LoVo (cell line): ENCODE results near the gene SH3D21.
A peak's percentile ranks its signal among the peaks of the same experiment; 100 is the strongest.

Experiments used
- DNase-seq: peaks from one replicate; pipeline ENCODE4 v3.0.0-alpha.2; 2016; ENCODE audit warnings: low spot score

Gene SH3D21

GRCh38 chr1:36303650-36304360 is 2.4 kb upstream of the SH3D21 start:
- DNase-seq: no peak

DNA sequence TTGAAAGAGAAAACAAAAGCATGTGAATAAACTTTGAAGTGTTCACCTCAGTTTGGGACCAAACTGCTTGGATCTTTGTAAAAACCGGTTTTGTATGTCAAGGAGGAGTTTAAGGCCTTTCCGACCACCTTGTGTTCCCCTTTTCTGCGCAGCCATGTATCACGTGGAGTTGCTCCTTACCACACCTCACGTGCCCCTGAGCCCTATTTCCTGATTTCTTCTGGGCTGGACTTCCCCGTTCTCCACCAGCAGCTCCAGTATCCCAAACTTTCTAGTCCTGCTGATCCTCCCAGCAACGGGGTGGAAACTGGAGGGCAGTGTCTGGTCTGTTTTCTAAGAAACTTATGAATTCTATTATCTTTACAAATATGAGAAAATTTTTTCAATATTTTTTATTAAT is 1.6 kb upstream of the SH3D21 start:
- DNase-seq: no peak

- DNase-seq: peak; percentile 10
These were observed 926 bp upstream of the SH3D21 start for GRCh38 chr1:36304970-36305914.

GRCh38 chr1:36305915-36306209 is 306 bp upstream of the SH3D21 start:
- peak; percentile 11 for DNase-seq

DNA sequence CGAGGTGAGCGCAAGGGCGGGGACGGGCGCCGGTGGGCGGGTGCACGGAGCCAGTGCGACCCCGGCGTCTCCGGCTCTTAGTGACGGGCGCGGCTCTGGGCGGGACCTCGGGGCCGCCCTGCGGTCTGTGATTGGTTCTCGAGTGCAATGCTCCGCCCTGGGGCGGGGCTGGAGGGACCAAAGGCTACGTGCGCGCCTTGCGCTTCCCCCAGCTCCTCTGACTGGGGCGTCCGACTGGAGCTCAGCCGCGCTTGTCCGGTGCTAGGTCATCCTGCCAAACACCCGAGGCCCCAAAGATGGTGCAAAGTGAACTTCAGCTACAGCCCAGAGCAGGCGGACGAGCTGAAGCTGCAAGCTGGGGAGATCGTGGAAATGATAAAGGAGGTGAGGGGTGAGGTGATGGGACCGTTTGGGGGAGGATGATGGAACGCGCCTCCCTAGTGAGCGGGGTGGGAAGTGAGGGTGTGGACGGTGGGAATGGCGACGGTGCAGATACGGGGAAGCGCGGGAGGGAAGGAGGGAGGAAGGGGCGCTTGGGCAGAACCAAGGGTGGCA is 811 bp downstream of the SH3D21 start:
- peak; percentile 96 for DNase-seq

- DNase-seq: no peak
These were observed 1.6 kb downstream of the SH3D21 start for GRCh38 chr1:36307601-36308330.

DNA sequence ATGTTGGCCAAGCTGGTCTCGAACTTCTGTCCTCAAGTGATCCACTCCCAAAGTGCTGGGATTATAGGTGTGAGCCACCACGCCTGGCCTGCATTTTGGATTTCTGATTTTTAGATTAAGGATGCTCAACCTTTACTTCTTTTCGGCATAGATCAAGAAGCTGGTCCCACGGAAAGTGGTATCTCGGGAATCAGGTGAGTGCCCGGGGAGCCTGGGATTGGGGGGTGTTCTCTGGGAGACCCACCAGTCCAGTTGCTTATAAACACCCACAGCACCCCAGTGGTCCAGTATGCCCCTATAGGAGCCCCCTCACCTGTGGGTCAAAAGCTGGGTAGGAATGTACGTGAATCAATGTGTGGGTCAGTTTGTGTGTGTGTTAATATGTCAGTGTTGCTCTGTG is 3.2 kb downstream of the SH3D21 start:
- no peak for DNase-seq

DNA sequence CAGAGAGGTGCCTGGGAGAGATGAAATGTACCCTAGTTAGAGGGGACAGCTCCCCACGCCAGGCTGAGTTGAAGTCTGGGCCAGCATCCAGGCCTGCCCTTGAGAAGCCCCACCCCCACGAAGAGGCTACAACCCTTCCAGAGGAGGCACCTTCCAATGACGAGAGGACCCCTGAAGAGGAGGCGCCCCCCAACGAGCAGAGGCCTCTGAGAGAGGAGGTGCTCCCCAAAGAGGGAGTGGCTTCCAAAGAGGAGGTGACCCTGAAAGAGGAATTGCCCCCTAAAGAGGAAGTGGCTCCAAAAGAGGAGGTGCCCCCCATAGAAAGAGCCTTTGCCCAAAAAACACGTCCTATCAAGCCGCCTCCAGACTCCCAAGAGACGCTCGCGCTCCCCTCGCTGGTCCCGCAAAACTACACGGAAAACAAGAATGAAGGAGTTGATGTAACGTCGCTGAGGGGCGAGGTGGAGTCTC is 14.2 kb downstream of the SH3D21 start:
- no peak for DNase-seq

DNA sequence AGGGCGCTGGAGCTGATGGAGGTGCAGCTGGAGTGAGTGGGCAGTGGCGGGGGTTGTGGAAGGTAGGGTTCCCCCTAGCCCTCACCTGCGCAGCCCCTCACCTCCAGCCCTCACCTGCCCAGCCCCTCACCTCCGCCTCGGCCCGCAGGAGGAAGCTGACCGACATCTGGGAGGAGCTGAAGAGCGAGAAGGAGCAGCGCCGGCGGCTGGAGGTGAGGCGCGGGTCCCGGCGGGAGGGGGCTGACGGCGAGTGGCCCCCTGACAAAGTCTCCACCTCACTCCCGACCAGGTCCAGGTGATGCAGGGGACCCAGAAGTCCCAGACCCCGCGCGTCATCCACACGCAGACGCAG is 14.6 kb downstream of the SH3D21 start:
- DNase-seq: no peak

DNA sequence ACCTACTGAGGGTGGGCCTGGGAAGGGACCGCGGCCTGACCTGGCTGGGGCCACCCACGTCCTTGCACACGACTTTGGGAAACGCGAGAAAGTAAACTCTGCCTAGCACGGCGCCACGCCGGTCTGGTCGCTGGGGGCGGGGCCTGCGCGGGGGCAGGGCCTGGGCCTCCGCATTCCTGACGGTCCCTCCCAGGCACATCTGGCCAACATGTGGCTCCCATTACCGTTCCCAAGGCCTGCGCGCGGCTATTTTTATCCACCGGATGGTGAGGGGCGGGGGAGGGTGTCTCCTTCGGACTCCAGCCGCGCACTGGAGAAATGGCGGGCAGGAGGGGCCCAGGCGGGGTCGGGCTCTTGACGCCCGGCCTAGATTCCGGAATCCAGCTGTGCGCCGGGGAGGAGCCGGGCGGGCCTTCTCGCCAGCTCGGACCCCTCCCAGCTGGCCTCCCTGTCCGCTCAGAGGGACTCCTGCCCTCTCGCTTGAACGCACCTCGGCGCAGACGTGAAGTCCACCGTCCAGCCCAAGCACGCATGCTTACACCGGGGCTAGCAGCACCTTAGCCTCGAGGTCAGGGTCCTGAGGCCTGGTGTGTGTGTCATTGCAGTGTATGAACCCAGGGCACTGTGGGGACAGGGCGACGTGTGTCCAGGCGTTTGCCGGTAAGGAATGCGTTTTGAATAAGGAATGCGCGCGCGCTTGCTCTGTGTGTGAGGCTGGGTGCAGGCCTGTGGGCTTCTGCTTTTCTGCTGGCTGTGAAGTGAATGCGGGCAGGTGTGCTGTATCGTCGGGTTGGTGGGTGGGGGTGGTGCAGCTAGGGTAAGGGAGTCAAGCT is 15.2 kb downstream of the SH3D21 start:
- no peak for DNase-seq

GRCh38 chr1:36322041-36322785 is 16.0 kb downstream of the SH3D21 start:
- no peak for DNase-seq

GRCh38 chr1:36322786-36323635 is 16.8 kb downstream of the SH3D21 start:
- no peak for DNase-seq

- peak; percentile 64 for DNase-seq
These were observed 17.6 kb downstream of the SH3D21 start, which contains the start of gene EVA1B for GRCh38 chr1:36323636-36324352. EVA1B (minus strand) TSS chr1:36323645; CDS start chr1:36323037, 608 bp downstream.

DNA sequence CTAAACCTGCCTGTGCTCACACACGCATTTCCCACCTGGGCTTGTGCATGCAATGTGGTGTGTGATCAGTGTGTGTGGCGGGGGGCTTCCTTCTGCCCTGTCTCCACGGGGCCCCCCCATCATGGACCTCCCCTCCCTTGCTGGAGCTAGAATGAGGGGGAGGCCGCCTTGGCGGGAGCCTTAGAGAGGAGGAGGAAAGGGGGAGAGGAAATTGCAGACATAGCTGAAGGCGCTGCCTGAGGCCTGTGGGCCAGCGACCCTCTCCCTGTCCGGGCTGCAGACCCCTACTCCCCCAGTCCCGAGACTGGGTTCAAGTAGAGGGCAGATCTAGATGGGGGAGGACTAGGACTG is 18.2 kb downstream of the SH3D21 start:
- no peak for DNase-seq

DNA sequence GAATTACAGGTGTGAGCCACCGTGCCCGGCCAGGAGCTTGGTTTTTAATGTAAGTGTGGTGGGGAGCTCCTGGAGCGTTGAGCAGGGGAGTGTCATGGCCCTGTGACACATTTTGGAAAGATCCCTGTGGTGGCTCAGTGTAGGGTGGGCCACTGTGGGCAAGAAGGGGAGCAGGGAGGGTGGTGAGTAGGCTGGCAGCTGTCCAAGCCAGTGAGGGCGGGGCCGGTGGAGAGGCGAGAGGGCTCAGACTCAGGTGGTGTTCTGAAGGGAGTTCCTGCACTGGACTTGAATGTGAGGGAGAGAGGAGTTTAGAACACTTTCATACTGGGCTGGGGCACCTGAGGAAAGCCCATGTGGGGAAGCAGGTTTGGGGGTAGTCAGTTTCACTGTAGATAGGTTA is 20.3 kb downstream of the SH3D21 start:
- peak; percentile 8 for DNase-seq

- DNase-seq: no peak
These were observed 21.4 kb downstream of the SH3D21 start for GRCh38 chr1:36327421-36328087.

- no peak for DNase-seq
These were observed 21.9 kb downstream of the SH3D21 start for GRCh38 chr1:36328088-36328480.

GRCh38 chr1:36328713-36329112 is 22.5 kb downstream of the SH3D21 start:
- DNase-seq: peak; percentile 22

GRCh38 chr1:36329817-36330216 is 23.6 kb downstream of the SH3D21 start:
- no peak for DNase-seq
